HL-60 (cell line): ENCODE measurements around the gene ACTR3C.

Source experiments
- CTCF ChIP-seq: IDR thresholded peaks from one replicate; pipeline ENCODE4 v1.5.1; 2011; ENCODE audit warnings: low read length, control low read depth, inconsistent platforms; ENCODE audit not compliant: insufficient read depth
- GABPA ChIP-seq: IDR thresholded peaks from 2 replicates; pipeline ENCODE4 v1.6.1; 2012; ENCODE audit warnings: low read depth
- POLR2AphosphoS5 ChIP-seq: IDR thresholded peaks from 2 replicates; pipeline ENCODE4 v1.6.1; 2012; ENCODE audit warnings: low read depth
- REST ChIP-seq: IDR thresholded peaks from 2 replicates; pipeline ENCODE4 v1.6.1; 2012; ENCODE audit warnings: low read depth; ENCODE audit not compliant: insufficient replicate concordance

- TF ChIP-seq CTCF (no peak), POLR2AphosphoS5 (no peak), GABPA (no peak), REST (no peak)
Measured at GRCh38 chr7:150336746-150337145, 13.4 kb upstream of the ACTR3C start.
